Esophagus muscularis mucosa (tissue), 3 donors: ENCODE data around the gene SMIM11.
"Not testable (repeated sequence)": the region's sequence is repeated elsewhere in the genome, so short reads cannot be mapped to it uniquely, and the experiment has no call there.

Experiments
- CTCF ChIP-seq, 3 experiments: fragments of 200-600 bp in 2 of 3; fragments of 450-650 bp in 1 of 3; sonication (generic) in 2 of 3; IDR thresholded peaks; one replicate each; pipeline ENCODE4 v1.5.1; 2017 to 2019; ENCODE audit warnings: antibody characterized with exemption in 3 of 3, mild to moderate bottlenecking in 2 of 3, moderate library complexity in 1 of 3
- POLR2AphosphoS5 ChIP-seq, 2 donors: sonication (generic); formaldehyde crosslinking; IDR thresholded peaks; one replicate each; pipeline ENCODE4 v1.6.1; 2017; ENCODE audit warnings: antibody characterized with exemption in 2 of 2

GRCh38 chr21:34383138-34383537 is 7.8 kb downstream of the SMIM11 start:
- not testable (repeated sequence) for TF ChIP-seq CTCF, POLR2AphosphoS5 (IDR thresholded peaks at IDR 0.05)
